Cardiac fibroblast (primary cell): ENCODE data around the gene RTP5.

ENCODE experiments used
- DNase-seq, 2 donors: peaks; one replicate each; pipeline versions ENCODE4 v3.0.0 to v3.0.0-alpha.2; 2010; ENCODE audit warnings: low read depth in 2 of 2
- H3K4me3 ChIP-seq, 2 donors: replicated peaks in 1 of 2; 1 replicate in 1 of 2; 2 replicates in 1 of 2; pipeline ENCODE4 v1.5.1; 2011; ENCODE audit warnings: low read depth in 2 of 2, low read length in 2 of 2, mild to moderate bottlenecking in 2 of 2, moderate library complexity in 1 of 2
- TF ChIP-seq, protein P1 (sequence below): IDR thresholded peaks from one replicate; pipeline ENCODE4 v1.5.1; 2011; ENCODE audit warnings: low read depth, mild to moderate bottlenecking, low read length, inconsistent platforms

The RTP5 gene

DNA sequence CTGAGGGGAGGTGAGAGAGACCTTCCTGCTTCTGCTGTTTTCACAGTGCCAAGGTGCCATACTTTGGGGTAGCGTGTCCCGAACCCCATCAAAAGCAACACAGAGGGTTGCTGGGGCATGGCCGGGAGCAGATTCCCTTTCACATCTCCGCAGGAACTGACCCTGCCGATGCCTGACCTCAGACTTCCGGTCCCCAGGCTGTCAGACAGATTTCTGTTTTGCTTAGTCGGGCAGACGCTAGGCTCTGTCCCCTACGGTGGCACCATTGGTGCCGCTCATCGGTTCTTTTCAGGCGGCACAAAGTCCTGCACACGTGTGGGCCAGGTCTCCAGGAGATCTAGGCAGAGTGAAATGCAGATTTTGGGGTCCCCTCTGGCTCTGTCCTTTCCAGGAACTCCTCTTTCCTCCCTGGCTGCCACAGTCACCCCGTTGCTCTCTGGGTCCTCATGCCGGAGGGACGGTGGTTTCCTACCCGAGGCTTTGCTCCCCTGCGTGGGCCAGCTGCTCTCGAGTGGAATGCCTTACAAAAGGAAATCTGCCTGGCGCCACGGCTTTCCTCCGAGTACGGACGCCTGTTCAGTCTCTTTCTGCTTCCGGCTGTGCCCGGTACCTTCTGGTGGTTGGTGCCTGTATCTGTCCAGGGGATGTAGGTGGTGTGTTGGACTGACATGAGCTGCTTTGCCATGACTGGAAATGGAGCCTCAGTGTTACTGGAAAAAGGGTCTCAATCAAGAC lies 39.3 kb downstream of the RTP5 start:
- H3K4me3 ChIP-seq = no peak overlapping the region
- TF ChIP-seq, protein P1, sequence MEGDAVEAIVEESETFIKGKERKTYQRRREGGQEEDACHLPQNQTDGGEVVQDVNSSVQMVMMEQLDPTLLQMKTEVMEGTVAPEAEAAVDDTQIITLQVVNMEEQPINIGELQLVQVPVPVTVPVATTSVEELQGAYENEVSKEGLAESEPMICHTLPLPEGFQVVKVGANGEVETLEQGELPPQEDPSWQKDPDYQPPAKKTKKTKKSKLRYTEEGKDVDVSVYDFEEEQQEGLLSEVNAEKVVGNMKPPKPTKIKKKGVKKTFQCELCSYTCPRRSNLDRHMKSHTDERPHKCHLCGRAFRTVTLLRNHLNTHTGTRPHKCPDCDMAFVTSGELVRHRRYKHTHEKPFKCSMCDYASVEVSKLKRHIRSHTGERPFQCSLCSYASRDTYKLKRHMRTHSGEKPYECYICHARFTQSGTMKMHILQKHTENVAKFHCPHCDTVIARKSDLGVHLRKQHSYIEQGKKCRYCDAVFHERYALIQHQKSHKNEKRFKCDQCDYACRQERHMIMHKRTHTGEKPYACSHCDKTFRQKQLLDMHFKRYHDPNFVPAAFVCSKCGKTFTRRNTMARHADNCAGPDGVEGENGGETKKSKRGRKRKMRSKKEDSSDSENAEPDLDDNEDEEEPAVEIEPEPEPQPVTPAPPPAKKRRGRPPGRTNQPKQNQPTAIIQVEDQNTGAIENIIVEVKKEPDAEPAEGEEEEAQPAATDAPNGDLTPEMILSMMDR = no peak
- DNase-seq = no peak

DNA sequence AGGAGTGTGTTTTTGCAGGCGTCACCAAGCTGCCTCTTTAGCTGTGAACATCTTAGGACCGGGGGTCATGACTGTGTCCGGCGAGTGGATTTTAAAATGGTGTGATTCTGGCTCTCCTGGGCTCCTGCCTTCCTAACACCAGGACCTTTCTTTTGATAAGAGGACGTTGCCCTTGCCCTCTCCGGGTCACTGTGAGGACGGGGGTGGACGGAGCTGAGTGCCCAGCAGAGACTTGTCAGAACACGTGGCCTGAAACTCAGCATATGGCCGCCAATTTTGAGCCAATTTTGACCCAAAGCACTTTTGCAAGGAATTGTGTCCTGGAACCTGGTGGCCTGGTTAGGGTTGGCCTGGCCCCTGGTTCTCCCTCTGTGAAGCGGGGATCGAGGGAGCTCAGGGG lies 40.2 kb downstream of the RTP5 start:
- DNase-seq = no peak
- H3K4me3 ChIP-seq = no peak overlapping the region
- TF ChIP-seq, protein P1 = no peak

DNA sequence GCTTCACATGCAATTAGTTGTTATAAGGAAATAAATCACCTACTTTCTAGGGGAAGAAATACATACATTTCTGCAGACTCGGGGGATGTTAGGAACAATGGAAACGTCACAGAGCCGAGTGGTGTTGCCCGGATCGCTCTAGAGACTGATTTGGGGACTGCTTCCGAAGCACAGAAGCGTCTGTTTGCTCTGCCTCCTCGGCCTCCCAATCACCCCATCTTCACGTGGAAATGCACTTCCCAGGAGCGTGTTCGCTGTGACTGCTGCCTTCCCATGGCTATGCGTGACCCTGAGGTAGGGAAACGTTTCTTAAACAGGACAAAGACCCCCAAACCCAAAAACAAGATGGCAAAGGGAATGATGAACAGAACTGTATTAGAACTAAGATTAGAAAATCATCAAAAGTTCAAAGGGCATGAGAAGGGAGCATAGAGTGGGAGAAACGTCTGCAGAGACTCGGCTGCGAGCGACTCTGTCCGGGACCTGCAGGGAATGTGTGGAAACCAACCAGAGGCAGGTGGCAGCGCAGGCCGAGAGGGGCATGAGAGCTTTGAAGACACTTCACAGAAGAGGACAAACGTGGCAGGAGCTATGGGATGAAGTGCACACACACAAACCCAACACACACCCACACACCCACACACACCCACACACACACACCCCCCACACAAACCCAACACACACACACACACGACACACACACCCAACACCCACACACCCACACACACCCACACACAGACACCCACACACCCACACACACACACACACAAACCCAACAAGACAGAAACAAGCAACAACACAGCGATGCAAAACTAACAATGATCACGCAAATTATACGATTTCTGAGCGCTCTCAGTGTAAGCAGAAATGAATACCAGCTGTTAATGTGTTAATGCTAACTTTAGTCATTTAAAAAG lies 41.3 kb downstream of the RTP5 start:
- no peak overlapping the region for H3K4me3 ChIP-seq
- TF ChIP-seq, protein P1 = no peak
- DNase-seq = no peak

DNA sequence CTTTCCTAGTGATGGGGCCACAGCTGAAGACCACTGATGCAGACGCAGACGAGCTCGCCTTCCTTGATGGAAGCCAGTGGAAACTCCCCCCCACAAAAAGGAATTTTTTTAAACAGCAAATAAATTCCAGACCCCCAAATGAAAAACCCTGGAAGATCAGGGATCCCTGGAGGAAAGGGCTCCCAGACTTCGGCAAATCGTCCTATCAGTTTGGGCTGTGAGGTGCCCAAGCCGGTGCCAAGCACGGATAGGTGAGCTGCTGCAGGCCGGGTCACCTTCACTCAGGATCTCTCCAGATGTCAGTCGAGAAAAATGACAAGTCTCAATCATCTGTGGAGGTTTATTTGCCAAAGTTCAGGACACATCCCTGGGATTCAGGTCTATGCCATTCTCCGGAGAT lies 42.0 kb downstream of the RTP5 start:
- DNase-seq = no peak
- TF ChIP-seq, protein P1 = no peak
- no peak overlapping the region for H3K4me3 ChIP-seq

DNA sequence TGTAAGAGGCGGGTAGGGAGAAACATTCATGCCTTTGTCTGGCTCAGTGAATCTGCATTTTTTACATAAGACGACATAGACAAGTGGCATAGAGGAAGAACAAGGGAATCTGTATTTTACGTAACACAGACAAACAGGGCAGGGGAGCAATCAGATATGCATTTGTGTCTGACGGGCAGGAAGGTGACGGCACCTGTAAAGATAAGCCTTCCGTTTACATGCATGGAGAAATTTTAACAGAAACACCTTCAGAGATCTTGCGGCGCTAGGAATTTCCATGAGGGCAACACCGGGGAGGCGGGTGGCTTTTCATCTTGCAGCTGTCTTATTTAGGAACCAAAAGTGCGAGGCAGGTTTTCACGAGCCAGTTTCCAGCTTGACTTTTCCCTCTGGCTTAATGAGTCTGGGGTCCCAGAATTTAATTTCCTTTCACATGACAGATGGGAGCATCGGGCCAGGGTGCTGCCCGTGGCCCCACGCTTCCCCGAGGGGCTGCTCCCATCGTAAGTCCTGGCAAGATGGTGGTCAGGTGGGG lies 42.6 kb downstream of the RTP5 start:
- TF ChIP-seq, protein P1 = no peak
- H3K4me3 ChIP-seq = no peak overlapping the region
- no peak for DNase-seq

DNA sequence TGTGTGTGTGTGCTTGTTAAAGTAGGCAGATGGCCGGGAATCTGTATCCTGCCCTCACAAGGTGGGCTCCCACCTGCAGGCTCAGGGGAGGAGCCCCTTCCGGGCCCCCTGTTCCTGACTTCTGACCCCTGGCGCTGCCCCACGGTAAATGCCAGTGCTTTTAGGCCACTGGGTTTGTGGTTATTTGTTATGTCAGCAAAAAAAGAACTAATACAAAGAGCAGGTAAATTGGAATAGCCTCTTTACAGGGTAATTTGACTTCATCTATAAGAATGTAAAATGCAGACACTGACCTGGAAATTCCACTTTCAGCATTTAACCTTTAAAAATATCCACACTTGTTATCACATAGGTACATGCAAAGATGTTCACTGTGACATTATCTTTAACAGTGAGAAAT lies 44.2 kb downstream of the RTP5 start:
- no peak overlapping the region for H3K4me3 ChIP-seq
- TF ChIP-seq, protein P1 = no peak
- no peak for DNase-seq
